Uterus (tissue), 2 donors: ENCODE data around the gene CALHM1.
"Not testable (repeated sequence)": the region's sequence is repeated elsewhere in the genome, so short reads cannot be mapped to it uniquely, and the experiment has no call there.

Experiments used
- POLR2A ChIP-seq, 2 donors: fragments of 450-650 bp; IDR thresholded peaks; one replicate each; pipeline ENCODE4 v1.6.1; 2016; ENCODE audit warnings: antibody characterized with exemption in 2 of 2, mild to moderate bottlenecking in 1 of 2, moderate library complexity in 1 of 2
- TF ChIP-seq, protein P1 (sequence below), 4 experiments: fragments of 200-600 bp in 2 of 4; fragments of 450-650 bp in 2 of 4; sonication (generic) in 2 of 4; IDR thresholded peaks; one replicate each; pipeline ENCODE4 v1.5.1; 2016 to 2019; ENCODE audit warnings: antibody characterized with exemption in 4 of 4, mild to moderate bottlenecking in 2 of 4, moderate library complexity in 1 of 4

DNA sequence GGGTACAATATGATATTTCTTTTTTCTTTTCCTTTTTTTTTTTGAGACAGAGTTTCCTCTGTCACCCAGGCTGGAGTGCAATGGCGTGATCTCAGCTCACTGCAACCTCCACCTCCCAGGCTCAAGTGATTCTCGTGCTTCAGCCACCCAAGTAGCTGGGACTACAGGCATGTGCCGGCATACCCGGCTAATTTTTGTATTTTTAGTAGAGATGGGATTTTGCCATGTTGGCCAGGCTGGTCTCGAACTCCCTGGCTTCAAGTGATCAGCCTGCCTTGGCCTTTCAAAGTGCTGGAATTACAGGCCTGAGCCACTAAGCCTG lies 41.6 kb downstream of the CALHM1 start:
- not testable (repeated sequence) for TF ChIP-seq POLR2A (IDR thresholded peaks at IDR 0.05)
- TF ChIP-seq, protein P1, sequence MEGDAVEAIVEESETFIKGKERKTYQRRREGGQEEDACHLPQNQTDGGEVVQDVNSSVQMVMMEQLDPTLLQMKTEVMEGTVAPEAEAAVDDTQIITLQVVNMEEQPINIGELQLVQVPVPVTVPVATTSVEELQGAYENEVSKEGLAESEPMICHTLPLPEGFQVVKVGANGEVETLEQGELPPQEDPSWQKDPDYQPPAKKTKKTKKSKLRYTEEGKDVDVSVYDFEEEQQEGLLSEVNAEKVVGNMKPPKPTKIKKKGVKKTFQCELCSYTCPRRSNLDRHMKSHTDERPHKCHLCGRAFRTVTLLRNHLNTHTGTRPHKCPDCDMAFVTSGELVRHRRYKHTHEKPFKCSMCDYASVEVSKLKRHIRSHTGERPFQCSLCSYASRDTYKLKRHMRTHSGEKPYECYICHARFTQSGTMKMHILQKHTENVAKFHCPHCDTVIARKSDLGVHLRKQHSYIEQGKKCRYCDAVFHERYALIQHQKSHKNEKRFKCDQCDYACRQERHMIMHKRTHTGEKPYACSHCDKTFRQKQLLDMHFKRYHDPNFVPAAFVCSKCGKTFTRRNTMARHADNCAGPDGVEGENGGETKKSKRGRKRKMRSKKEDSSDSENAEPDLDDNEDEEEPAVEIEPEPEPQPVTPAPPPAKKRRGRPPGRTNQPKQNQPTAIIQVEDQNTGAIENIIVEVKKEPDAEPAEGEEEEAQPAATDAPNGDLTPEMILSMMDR (IDR thresholded peaks at IDR 0.05) = not testable (repeated sequence)
